Measurements from ENCODE around the gene FAM83G.
A peak's percentile ranks its signal among the peaks of the same experiment; 100 is the strongest.
"Not testable (repeated sequence)": the region's sequence is repeated elsewhere in the genome, so short reads cannot be mapped to it uniquely, and the experiment has no call there.

The FAM83G gene

GRCh38 chr17:19004421-19005136 is at the start of gene FAM83G:
FAM83G (minus strand) TSS chr17:19004764; CDS start chr17:19004041, 723 bp downstream.
- DNase-seq (ENCODE audit: low read depth in 2 of 2): peak; percentile 78 to 90

GRCh38 chr17:19048826-19049225 is 44.3 kb upstream of the FAM83G start:
- not testable (repeated sequence) for DNase-seq (ENCODE audit: low read depth in 2 of 2)

- not testable (repeated sequence) for DNase-seq (ENCODE audit: low read depth in 2 of 2)
Observed at GRCh38 chr17:19047510-19047909, 42.9 kb upstream of the FAM83G start.

- DNase-seq (ENCODE audit: low read depth in 2 of 2): not testable (repeated sequence)
Observed at GRCh38 chr17:19046782-19047375, 42.3 kb upstream of the FAM83G start, which contains the start of gene GRAP. GRAP (minus strand) TSS chr17:19046957; CDS start chr17:19046926, 31 bp downstream.

GRCh38 chr17:19044643-19045042 is 40.1 kb upstream of the FAM83G start:
- DNase-seq (ENCODE audit: low read depth in 2 of 2): not testable (repeated sequence)

- DNase-seq (ENCODE audit: low read depth in 2 of 2): not testable (repeated sequence)
Observed at GRCh38 chr17:19043032-19043431, 38.5 kb upstream of the FAM83G start.

GRCh38 chr17:19042369-19042768 is 37.8 kb upstream of the FAM83G start:
- not testable (repeated sequence) for DNase-seq (ENCODE audit: low read depth in 2 of 2)

GRCh38 chr17:19041871-19042270 is 37.3 kb upstream of the FAM83G start:
- DNase-seq (ENCODE audit: low read depth in 2 of 2): not testable (repeated sequence)

- not testable (repeated sequence) for DNase-seq (ENCODE audit: low read depth in 2 of 2)
Observed at GRCh38 chr17:19040350-19040749, 35.8 kb upstream of the FAM83G start.

GRCh38 chr17:19038730-19039129 is 34.2 kb upstream of the FAM83G start:
- not testable (repeated sequence) for DNase-seq (ENCODE audit: low read depth in 2 of 2)

GRCh38 chr17:19038007-19038406 is 33.4 kb upstream of the FAM83G start:
- not testable (repeated sequence) for DNase-seq (ENCODE audit: low read depth in 2 of 2)

GRCh38 chr17:19037547-19037946 is 33.0 kb upstream of the FAM83G start:
- DNase-seq (ENCODE audit: low read depth in 2 of 2): not testable (repeated sequence)

- not testable (repeated sequence) for DNase-seq (ENCODE audit: low read depth in 2 of 2)
Observed at GRCh38 chr17:19036186-19036585, 31.6 kb upstream of the FAM83G start.

GRCh38 chr17:19032377-19032988 is 27.9 kb upstream of the FAM83G start:
- DNase-seq (ENCODE audit: low read depth in 2 of 2): not testable (repeated sequence)

- DNase-seq (ENCODE audit: low read depth in 2 of 2): peak in 1 of 2 donors; percentile 36
Observed at GRCh38 chr17:19031729-19032128, 27.2 kb upstream of the FAM83G start.

GRCh38 chr17:19030771-19031449 is 26.3 kb upstream of the FAM83G start:
- not testable (repeated sequence) for DNase-seq (ENCODE audit: low read depth in 2 of 2)

GRCh38 chr17:19029740-19030139 is 25.2 kb upstream of the FAM83G start:
- not testable (repeated sequence) for DNase-seq (ENCODE audit: low read depth in 2 of 2)

- not testable (repeated sequence) for DNase-seq (ENCODE audit: low read depth in 2 of 2)
Observed at GRCh38 chr17:19028671-19029070, 24.1 kb upstream of the FAM83G start.

- no peak for DNase-seq (ENCODE audit: low read depth in 2 of 2)
Observed at GRCh38 chr17:19024101-19025078, 19.8 kb upstream of the FAM83G start.

GRCh38 chr17:19023209-19023999 is 18.8 kb upstream of the FAM83G start:
- no peak for DNase-seq (ENCODE audit: low read depth in 2 of 2)

Data from stimulated activated CD8-positive, alpha-beta memory T cell treated with anti-CD3 and anti-CD28 coated beads, Interleukin-7, amount 100 ng/mL, for 4 hours (primary cell).